Erythroblast (primary cell): ENCODE data around the gene LGR6.

Experiments used
- GATA1 ChIP-seq: IDR thresholded peaks from 2 replicates; pipeline ENCODE4 v1.6.1; 2011; ENCODE audit warnings: low read depth, mild to moderate bottlenecking, control low read depth, low read length, moderate library complexity
- POLR2A ChIP-seq: IDR thresholded peaks from 2 replicates; pipeline ENCODE4 v1.6.1; 2011; ENCODE audit warnings: mild to moderate bottlenecking, low read length

- TF ChIP-seq POLR2A (no peak), GATA1 (no peak)
Measured at GRCh38 chr1:202276920-202277319, 83.3 kb downstream of the LGR6 start.
